WERI-Rb-1 (cell line): ENCODE data around the gene RNF214.

Experiments
- DNase-seq: peaks from one replicate; pipeline ENCODE4 v3.0.0-alpha.2; 2020
- H3K27ac ChIP-seq: fragments of 250-450 bp; sonication (Bioruptor Pico); 2 replicates; pipeline ENCODE4 v1.5.1; 2020; ENCODE audit warnings: mild to moderate bottlenecking, moderate library complexity
- H3K27me3 ChIP-seq: fragments of 250-450 bp; sonication (Bioruptor Pico); 2 replicates; pipeline ENCODE4 v1.5.1; 2021; ENCODE audit warnings: mild to moderate bottlenecking, low read depth, moderate library complexity; ENCODE audit not compliant: insufficient read depth, severe bottlenecking
- H3K36me3 ChIP-seq: fragments of 250-450 bp; sonication (Bioruptor Pico); 2 replicates; pipeline ENCODE4 v1.5.1; 2020; ENCODE audit warnings: mild to moderate bottlenecking, moderate library complexity
- H3K4me3 ChIP-seq: 2 replicates; pipeline ENCODE4 v1.5.1; 2011; ENCODE audit warnings: low read depth, mild to moderate bottlenecking, control low read depth, low read length
- H3K9me3 ChIP-seq: fragments of 250-450 bp; sonication (Bioruptor Pico); 2 replicates; pipeline ENCODE4 v1.5.1; 2021; ENCODE audit warnings: mild to moderate bottlenecking, moderate library complexity; ENCODE audit not compliant: severe bottlenecking
- TF ChIP-seq, protein P1 (sequence below): IDR thresholded peaks from 2 replicates; pipeline ENCODE4 v1.5.1; 2011; ENCODE audit warnings: low read depth, mild to moderate bottlenecking, control low read depth, inconsistent platforms, low read length

Gene RNF214

DNA sequence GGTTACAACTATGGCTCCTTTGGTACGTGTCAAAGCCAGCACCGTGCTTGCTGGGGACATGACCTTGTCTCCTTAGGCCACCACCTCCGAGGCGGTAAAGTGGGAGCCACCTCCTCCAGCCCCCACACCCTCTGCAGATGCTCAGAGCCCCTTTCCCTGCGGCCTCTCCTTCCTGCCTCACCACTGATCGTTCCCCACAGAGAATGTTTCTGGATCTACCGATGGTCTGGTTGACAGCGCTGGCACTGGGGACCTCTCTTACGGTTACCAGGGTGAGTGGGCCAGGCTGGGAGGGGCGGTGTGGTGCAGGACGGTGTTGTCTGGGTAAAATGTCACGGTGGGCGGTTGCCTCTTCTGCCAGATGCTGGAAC, 45.1 kb upstream of the RNF214 start:
- Histone ChIP-seq H3K27ac (no peak overlapping the region), H3K36me3 (peaks cover 36% of the 10 kb centered on the region)
- TF ChIP-seq, protein P1, sequence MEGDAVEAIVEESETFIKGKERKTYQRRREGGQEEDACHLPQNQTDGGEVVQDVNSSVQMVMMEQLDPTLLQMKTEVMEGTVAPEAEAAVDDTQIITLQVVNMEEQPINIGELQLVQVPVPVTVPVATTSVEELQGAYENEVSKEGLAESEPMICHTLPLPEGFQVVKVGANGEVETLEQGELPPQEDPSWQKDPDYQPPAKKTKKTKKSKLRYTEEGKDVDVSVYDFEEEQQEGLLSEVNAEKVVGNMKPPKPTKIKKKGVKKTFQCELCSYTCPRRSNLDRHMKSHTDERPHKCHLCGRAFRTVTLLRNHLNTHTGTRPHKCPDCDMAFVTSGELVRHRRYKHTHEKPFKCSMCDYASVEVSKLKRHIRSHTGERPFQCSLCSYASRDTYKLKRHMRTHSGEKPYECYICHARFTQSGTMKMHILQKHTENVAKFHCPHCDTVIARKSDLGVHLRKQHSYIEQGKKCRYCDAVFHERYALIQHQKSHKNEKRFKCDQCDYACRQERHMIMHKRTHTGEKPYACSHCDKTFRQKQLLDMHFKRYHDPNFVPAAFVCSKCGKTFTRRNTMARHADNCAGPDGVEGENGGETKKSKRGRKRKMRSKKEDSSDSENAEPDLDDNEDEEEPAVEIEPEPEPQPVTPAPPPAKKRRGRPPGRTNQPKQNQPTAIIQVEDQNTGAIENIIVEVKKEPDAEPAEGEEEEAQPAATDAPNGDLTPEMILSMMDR: no peak

DNA sequence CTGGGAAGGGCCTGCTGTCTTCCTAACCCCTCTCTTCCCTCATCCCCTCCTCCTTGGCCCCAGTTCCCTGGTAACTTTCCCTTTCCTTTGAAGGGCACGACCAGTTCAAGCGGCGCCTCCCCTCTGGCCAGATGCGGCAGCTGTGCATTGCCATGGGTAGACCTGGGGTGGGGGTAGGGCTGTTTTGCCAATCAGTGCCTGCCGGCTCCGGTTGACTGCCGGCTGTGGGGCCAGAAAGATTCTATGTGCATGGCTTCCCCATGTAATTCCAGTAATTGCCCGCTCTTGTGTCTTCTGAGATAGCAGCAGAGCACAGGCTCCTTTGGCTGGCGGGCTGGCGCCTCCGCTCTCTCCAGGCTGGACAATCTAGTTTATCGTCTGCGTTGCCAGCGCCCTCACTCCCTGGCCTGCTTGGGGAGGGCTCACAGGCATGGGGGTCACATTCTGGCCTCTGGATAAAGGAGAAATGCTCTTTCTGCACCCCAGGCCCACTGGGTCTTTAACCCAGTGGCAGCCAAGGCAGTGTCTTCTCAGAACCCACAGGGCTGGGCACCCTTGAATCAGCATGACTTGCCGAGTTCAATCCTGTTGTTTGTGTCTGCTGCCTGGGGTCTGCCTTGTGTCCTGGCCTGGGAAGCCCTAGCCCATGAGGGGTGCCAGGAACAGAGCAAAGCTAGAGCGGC, 44.5 kb upstream of the RNF214 start:
- H3K27me3 ChIP-seq: no peaks in the 10 kb centered on the region
- H3K9me3 ChIP-seq: no peaks in the 10 kb centered on the region
- no peak overlapping the region for H3K4me3 ChIP-seq
- TF ChIP-seq, protein P1: no peak
- DNase-seq: no peak
- H3K36me3 ChIP-seq: peaks cover 36% of the 10 kb centered on the region
- H3K27ac ChIP-seq: no peak overlapping the region

More for the DNA sequence above, 45.1 kb upstream of the RNF214 start:
- Histone ChIP-seq H3K4me3 (no peak overlapping the region), H3K9me3 (no peaks in the 10 kb centered on the region), H3K27me3 (no peaks in the 10 kb centered on the region)
- no peak for DNase-seq

DNA sequence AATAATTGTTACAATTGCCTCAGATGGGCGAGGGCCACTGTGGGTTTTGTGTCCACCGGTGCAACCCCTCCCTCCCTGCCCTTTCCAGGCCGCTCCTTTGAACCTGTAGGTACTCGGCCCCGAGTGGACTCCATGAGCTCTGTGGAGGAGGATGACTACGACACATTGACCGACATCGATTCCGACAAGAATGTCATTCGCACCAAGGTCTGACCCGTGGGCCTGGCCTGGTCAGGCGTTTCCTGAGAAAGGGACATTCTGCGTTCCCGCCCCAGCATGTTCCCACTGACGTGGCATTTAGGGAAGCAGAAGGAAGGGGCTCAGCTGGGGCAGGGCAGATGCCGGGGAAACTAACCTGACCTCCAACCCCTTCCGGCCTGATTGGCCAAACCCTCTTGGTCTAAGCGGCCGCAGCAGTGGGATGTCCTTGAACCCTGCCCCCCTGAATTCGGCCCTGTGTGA, 43.8 kb upstream of the RNF214 start:
- Histone ChIP-seq H3K27ac (no peak overlapping the region), H3K36me3 (peaks cover 38% of the 10 kb centered on the region), H3K4me3 (no peak overlapping the region), H3K27me3 (no peaks in the 10 kb centered on the region), H3K9me3 (no peaks in the 10 kb centered on the region)
- DNase-seq: no peak
- TF ChIP-seq, protein P1: no peak

DNA sequence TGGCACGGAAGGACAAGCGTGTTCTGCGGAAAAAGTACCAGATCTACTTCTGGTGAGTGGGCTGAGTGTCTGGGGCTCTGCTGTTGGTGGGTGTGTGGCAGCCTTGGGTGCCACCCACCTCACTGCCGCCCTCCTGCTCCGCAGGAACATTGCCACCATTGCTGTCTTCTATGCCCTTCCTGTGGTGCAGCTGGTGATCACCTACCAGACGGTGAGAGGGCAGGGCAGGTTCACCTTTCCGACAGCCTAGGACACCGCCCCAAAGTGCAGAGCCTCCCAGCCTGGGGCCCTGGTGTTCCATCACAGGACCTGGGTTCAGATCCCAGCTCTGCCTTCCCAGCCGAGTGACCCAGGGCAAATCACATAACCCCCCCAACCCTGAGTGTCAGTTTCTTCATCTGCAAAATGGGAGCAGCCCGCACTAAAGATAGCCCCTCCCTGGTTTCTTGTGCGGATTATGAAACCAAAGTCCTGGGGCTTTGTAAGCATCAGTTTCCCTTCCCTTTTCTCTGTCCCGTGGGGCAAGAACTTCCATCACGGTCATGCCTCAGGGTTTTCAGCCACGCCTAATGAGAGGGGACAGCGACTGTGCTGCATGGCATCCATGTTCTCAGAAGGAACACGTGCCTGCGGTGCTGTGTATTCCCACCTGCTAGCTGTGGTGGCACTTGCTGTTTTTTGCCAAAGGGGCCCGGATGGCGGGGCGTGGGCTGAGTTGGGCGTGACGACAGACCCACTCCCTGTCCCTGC, 43.1 kb upstream of the RNF214 start:
- Histone ChIP-seq H3K4me3 (no peak overlapping the region), H3K27me3 (no peaks in the 10 kb centered on the region), H3K9me3 (no peaks in the 10 kb centered on the region), H3K36me3 (peaks cover 40% of the 10 kb centered on the region), H3K27ac (no peak overlapping the region)
- no peak for DNase-seq
- TF ChIP-seq, protein P1: no peak

DNA sequence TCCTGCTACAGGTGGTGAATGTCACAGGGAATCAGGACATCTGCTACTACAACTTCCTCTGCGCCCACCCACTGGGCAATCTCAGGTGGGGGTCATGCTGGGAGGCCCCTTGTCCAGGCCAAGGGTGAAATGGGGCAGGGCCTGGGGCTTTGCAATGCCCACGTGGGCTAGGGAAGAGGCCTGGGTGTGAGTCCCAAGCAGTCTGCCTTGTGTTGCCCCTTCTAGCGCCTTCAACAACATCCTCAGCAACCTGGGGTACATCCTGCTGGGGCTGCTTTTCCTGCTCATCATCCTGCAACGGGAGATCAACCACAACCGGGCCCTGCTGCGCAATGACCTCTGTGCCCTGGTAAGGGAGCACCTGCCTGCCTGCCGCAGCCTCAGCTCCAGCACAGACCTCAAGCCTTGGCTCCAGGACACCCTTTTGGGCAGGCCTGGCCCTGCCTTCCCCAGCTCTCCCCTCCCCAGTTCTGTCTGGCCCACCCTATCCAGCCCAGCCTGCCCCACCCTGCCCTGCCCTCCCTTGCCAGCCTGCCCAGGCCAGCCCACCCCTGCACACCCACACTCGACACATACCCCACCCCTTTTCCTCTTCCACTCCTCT, 42.4 kb upstream of the RNF214 start:
- TF ChIP-seq, protein P1: no peak
- no peak overlapping the region for H3K4me3 ChIP-seq
- no peaks in the 10 kb centered on the region for H3K27me3 ChIP-seq
- H3K9me3 ChIP-seq: no peaks in the 10 kb centered on the region
- peaks cover 38% of the 10 kb centered on the region for H3K36me3 ChIP-seq
- no peak for DNase-seq
- no peak overlapping the region for H3K27ac ChIP-seq
